K562 (cell line): ENCODE measurements around the gene MACROD2. TPM values are rescaled to one million over a fixed set of nuclear protein-coding genes. Genes with fewer than 3 reads are reported as not detected.

Experiments used
- ATAC-seq: fragments of 200-7000 bp; cut with Tn5 transposase; 3 replicates; pipeline ENCODE4 v1.9.1; 2020; ENCODE audit warnings: moderate library complexity
- BruUV-seq: library from RNA; stranded (reverse); fragments of 400-500 nt; replicated peaks from 2 replicates; lab custom pipeline; 2021; lab: Mats Ljungman, UMichigan
- CTCF ChIA-PET: fragments of 300-600 bp; formaldehyde crosslinking; extraction: SDS; loops from one replicate; lab custom pipeline; 2021; ENCODE audit warnings: low intra/inter-chr PET ratio; lab: Yijun Ruan, JAX
- POLR2A ChIA-PET: fragments of 300-600, 350-650 bp; sonication (Branson Sonifier 250); formaldehyde crosslinking; extraction: SDS; loops from one replicate; lab custom pipeline; 2021; ENCODE audit warnings: antibody characterized with exemption, inconsistent platforms; lab: Yijun Ruan, JAX
- DNase-seq, 4 experiments: peaks; one replicate each; pipeline versions ENCODE4 v3.0.0 to v3.0.0-alpha.2; 2011 to 2018; ENCODE audit warnings: low spot score in 3 of 4, mixed read lengths in 3 of 4; ENCODE audit errors: extremely low read depth in 1 of 4
- FAIRE-seq: peaks from 2 replicates; lab custom pipeline; 2011; peaks lifted over from hg19 to GRCh38; lab: Jason Lieb, UNC
- H2AFZ ChIP-seq: 2 replicates; pipeline ENCODE4 v1.6.0; 2011; ENCODE audit warnings: low read depth, low read length, control low read depth, inconsistent platforms
- H3K27ac ChIP-seq: fragments of 200-600 bp; 3 replicates; pipeline ENCODE4 v1.8.0; 2011; ENCODE audit warnings: low read depth, mild to moderate bottlenecking, control low read depth, inconsistent platforms, low read length, moderate library complexity, mixed read lengths; ENCODE audit errors: extremely low read depth
- H3K27me3 ChIP-seq, 2 experiments: fragments of 300-600 bp in 1 of 2; 2 replicates in 1 of 2; 3 replicates in 1 of 2; pipeline versions ENCODE4 v1.6.0 to v1.8.0; 2011; ENCODE audit warnings: inconsistent platforms in 2 of 2, low read length in 2 of 2, mild to moderate bottlenecking in 1 of 2, mixed read lengths in 1 of 2, moderate library complexity in 1 of 2; ENCODE audit not compliant: control insufficient read depth in 2 of 2, insufficient read depth in 2 of 2
- H3K36me3 ChIP-seq: fragments of 300-600 bp; 3 replicates; pipeline ENCODE4 v1.8.0; 2011; ENCODE audit warnings: mild to moderate bottlenecking, low read length, inconsistent platforms; ENCODE audit not compliant: control insufficient read depth, insufficient read depth
- H3K4me1 ChIP-seq, 2 experiments: fragments of 200-600 bp in 1 of 2; replicated peaks in 1 of 2; 2 replicates in 1 of 2; 3 replicates in 1 of 2; pipeline versions ENCODE4 v1.5.1 to v1.8.0; 2011; ENCODE audit warnings: inconsistent platforms in 2 of 2, low read length in 2 of 2, mild to moderate bottlenecking in 1 of 2, mixed read lengths in 1 of 2, moderate library complexity in 1 of 2; ENCODE audit not compliant: control insufficient read depth in 2 of 2, insufficient read depth in 2 of 2
- H3K4me2 ChIP-seq: 2 replicates; pipeline ENCODE4 v1.6.1; 2011; ENCODE audit warnings: low read length, control low read depth, inconsistent platforms, mixed read lengths; ENCODE audit not compliant: insufficient read depth
- H3K4me3 ChIP-seq: fragments of 200-600 bp; sonication (generic), shearing (Covaris generic); 2 replicates; pipeline ENCODE4 v1.5.1; 2016; ENCODE audit warnings: control low read depth, inconsistent platforms
- H3K79me2 ChIP-seq: fragments of 200-600 bp; 3 replicates; pipeline ENCODE4 v1.8.0; 2011; ENCODE audit warnings: low read length, inconsistent platforms; ENCODE audit not compliant: control insufficient read depth, insufficient read depth
- H3K9ac ChIP-seq, 2 experiments: 2 replicates each; pipeline versions ENCODE4 v1.6.0 to v1.6.1; 2011; ENCODE audit warnings: low read depth in 2 of 2, low read length in 2 of 2, control low read depth in 1 of 2, inconsistent platforms in 1 of 2, mild to moderate bottlenecking in 1 of 2, mixed read lengths in 1 of 2; ENCODE audit not compliant: insufficient read depth in 1 of 2
- H3K9me1 ChIP-seq: one replicate; pipeline ENCODE4 v1.6.0; 2011; ENCODE audit warnings: inconsistent platforms, mild to moderate bottlenecking, low read length, moderate library complexity; ENCODE audit not compliant: control insufficient read depth, insufficient read depth
- H3K9me3 ChIP-seq: replicated peaks from 2 replicates; pipeline ENCODE4 v1.5.1; 2011; ENCODE audit warnings: low read depth, low read length, inconsistent platforms; ENCODE audit not compliant: control insufficient read depth, insufficient read depth
- H4K20me1 ChIP-seq: replicated peaks from 2 replicates; pipeline ENCODE4 v1.6.1; 2011; ENCODE audit warnings: low read length, inconsistent platforms, mixed read lengths; ENCODE audit not compliant: control insufficient read depth, insufficient read depth
- ARID3B ChIP-seq: fragments of 250-450 bp; sonication (Bioruptor Pico); IDR thresholded peaks from 2 replicates; pipeline ENCODE4 v1.4.0; 2020; ENCODE audit warnings: borderline replicate concordance
- CREM ChIP-seq: IDR thresholded peaks from 2 replicates; pipeline ENCODE4 v1.6.1; 2014; ENCODE audit warnings: antibody characterized with exemption, low read depth
- FOXJ3 ChIP-seq: sonication (generic); formaldehyde crosslinking; IDR thresholded peaks from 2 replicates; pipeline ENCODE4 v1.4.0; 2020; ENCODE audit warnings: mild to moderate bottlenecking, missing genetic modification reagents
- POLR3A ChIP-seq: IDR thresholded peaks from 2 replicates; pipeline ENCODE4 v1.6.1; 2011; ENCODE audit warnings: borderline replicate concordance, mild to moderate bottlenecking, moderate library complexity; ENCODE audit not compliant: insufficient read length, insufficient read depth; ENCODE audit errors: extremely low read depth
- SRF ChIP-seq, 2 experiments: fragments of 250-450, 450-650 bp in 1 of 2; sonication (Bioruptor Pico) in 1 of 2; sonication (generic) in 1 of 2; formaldehyde crosslinking; IDR thresholded peaks; 2 replicates each; pipeline versions ENCODE4 v1.5.0 to v1.5.1; 2020 to 2022; ENCODE audit warnings: mild to moderate bottlenecking in 1 of 2, missing genetic modification reagents in 1 of 2
- USF1 ChIP-seq: sonication (generic); formaldehyde crosslinking; IDR thresholded peaks from 2 replicates; pipeline ENCODE4 v1.9.0; 2022; ENCODE audit warnings: mild to moderate bottlenecking, missing genetic modification reagents
- ZNF146 ChIP-seq: IDR thresholded peaks from one replicate; pipeline ENCODE4 v1.6.1; 2018; ENCODE audit warnings: missing compliant biosample characterization; ENCODE audit not compliant: unreplicated experiment
- ZNF395 ChIP-seq: fragments of 200-800 bp; sonication (Bioruptor generic); IDR thresholded peaks from 2 replicates; pipeline ENCODE4 v1.6.1; 2017; ENCODE audit warnings: missing genetic modification characterization, missing compliant biosample characterization
- WGBS: fragments of 100-300 bp; shearing (Covaris generic); methylation state at CpG from one replicate; pipeline ENCODE4 v1.1.6; 2016; ENCODE audit warnings: low coverage, mixed read lengths; ENCODE audit not compliant: insufficient coverage; ENCODE audit errors: missing lambda C conversion rate; 5-methylcytosine and 5-hydroxymethylcytosine counted together
- in situ Hi-C: fragments of 300-500 bp; cut with MboI; formaldehyde crosslinking; loops from 4 replicates; pipeline ENCODE4 v1.15.0; 2018; ENCODE audit warnings: inconsistent platforms, mixed read lengths
- intact Hi-C: fragments of 100-400 bp; cut with micrococcal nuclease; formaldehyde crosslinking; loops from 2 replicates; pipeline ENCODE4 v1.14.2; 2022
- polyA plus RNA-seq, 8 experiments: library from polyadenylated mRNA; depleted of rRNA in 4 of 8; stranded (reverse) in 5 of 8; unstranded in 3 of 8; fragments of >200 nt; fragmentation: Nextera tagmentation in 2 of 8; fragmentation: Illumina TruSeq in 1 of 8; extraction: Ambion mirVana in 2 of 8; extraction: Trizol in 1 of 8; gene quantifications; 2 replicates each; pipeline versions ENCODE4 v1.2.1 to v1.2.3, GENCODE V29; 2011 to 2014; ENCODE audit warnings: inconsistent platforms in 1 of 8, missing spikeins in 1 of 8
- total RNA-seq, 7 experiments: library from RNA; depleted of rRNA in 6 of 7; stranded (reverse); fragments of >200 nt in 6 of 7; fragmentation: Illumina TruSeq in 2 of 7; extraction: Trizol in 2 of 7; gene quantifications; 2 replicates each; pipeline versions ENCODE4 v1.2.1 to v1.2.3, GENCODE V29; 2011 to 2021; ENCODE audit warnings: low replicate concordance in 1 of 7

MACROD2 gene
- total and polyA plus RNA-seq, 9 of the 15 experiments (the other 6 are each of a cell fraction or from before 2014, with no cell fraction given), result not detected

DNA sequence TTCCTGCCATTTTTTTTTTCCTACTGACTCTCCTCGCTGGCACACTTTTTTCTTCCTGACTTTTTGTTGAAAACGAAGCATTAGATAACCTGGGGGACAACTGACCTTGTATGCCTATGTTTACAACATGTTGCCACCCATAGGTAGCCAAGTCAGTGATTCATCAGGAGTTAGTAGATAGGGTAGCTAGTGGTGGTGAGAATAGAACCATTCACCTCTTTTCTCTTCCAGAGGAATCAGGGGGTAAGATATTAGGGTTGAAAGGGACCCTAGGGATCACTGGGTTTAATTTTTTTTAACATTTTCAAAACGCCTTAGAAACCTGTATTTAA is 770.0 kb downstream of the MACROD2 start:
- CTCF ChIA-PET, result no interaction called here

More for the DNA sequence above, 770.0 kb downstream of the MACROD2 start:
- WGBS, result 0% methylated on average over 1 of the region's 3 CpGs
- no peak for ATAC-seq
- Histone ChIP-seq H3K4me3 (no peak overlapping the region), H3K27ac (no peak overlapping the region), H2AFZ (no peak overlapping the region), H3K27me3 (no peaks in the 10 kb centered on the region)
- TF ChIP-seq SRF (CRISPR knock-in tag; IDR thresholded peaks at IDR 0.05) (no peak), ZNF395 (no peak), ARID3B (CRISPR knock-in tag) (no peak), CREM (no peak), FOXJ3 (no peak), USF1 (CRISPR knock-in tag) (no peak), ZNF146 (CRISPR knock-in tag) (no peak), POLR3A (no peak)
- TF ChIP-seq, all 486 proteins: peak for 0
- in situ Hi-C loops (no loop called here), intact Hi-C loops (no loop called here)
- no peak for FAIRE-seq
- H3K4me2 ChIP-seq, result no peak overlapping the region
- BruUV-seq, result no TSS peak
- H3K9me1 ChIP-seq, result no peaks in the 10 kb centered on the region
- DNase-seq, result no peak
- no peak overlapping the region for H3K9ac ChIP-seq
- no peaks in the 10 kb centered on the region for H3K4me1 ChIP-seq
- POLR2A ChIA-PET, result no interaction called here
- no peaks in the 10 kb centered on the region for H3K9me3 ChIP-seq
- H3K79me2 ChIP-seq, result no peaks in the 10 kb centered on the region
- H4K20me1 ChIP-seq, result no peaks in the 10 kb centered on the region
- no peaks in the 10 kb centered on the region for H3K36me3 ChIP-seq
